ENCODE results near the gene GRIN1.

GRIN1 gene

DNA sequence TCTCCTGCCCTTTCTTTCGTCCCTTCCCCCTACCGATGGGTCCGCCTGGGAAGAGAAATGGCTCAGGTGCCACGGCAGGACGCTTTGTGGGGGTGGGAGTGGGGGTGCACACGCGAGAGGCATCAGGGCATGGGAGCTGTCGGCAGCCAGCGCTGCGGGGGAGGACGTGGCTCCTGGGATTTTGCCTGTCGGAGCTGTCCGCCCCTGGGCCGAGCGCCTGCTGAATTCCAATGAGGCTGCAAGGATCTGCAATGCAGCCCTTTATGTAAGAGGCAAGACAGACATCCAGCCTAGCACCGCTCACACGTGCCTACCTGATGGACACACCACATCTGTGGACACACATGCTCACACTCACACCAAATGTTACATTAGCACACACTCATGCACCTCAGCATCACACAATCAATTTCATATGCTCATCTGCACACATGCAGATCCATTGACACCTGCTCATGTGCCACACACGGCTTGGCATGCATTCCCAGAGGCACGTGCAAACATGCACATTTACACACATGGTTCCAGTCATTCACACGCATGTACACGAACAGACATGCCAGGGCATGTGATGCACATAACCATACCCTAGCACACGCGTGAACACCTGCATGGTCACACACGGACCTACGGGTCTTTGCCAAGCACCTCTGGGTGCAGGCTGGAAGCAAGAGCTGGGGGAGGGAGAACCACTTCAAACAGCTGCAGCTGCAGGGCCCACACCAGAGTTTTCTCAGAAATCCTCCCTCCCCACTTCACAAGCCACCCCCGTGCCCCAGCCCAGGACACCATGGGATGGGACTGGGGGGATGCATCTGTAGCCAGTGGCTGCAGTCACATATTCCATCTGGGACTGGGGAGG, 1.4 kb downstream of the GRIN1 start:
- DNase-seq, result no peak
- H3K27me3 ChIP-seq (replicated peaks; ENCODE audit: control insufficient read depth, insufficient read depth, low read length, poor library complexity, severe bottlenecking), result peaks cover 55% of the 10 kb centered on the region

DNA sequence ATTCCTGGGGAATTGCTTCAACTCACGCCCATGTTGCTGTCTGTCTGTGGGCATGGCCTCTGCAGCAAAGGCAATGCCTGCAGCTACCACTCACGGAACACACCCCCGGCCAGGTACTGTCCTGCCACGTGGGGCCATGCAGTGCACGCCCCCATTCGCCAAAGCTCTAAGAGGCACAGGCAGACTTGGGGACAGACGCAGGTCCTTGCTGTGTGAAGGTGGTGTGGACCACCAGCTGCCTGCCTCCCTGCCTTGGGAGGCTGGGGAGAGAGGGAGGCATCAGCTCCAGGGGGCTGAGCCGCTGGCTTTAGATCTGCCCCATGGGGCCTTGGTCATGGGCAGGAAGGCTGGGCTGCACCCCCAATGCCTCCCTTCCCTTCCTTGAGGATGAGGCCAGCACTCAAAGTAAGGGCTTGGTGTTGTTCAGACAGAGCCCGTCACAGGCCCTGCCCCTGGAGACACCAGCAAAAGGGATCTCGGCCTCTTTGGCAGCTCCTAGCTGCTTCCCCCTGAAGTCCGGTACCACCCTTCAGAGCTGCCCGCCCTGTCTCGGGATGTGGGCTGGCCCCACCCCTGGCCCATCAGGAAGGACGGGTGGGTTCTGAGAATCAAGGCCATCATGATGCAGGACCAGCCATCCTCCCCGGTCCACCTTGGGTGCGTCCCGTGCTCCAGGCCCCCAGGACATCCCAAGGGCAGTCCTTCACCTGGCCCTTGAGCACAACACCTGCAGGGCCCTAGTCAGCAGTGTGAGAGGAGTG, 2.3 kb downstream of the GRIN1 start:
- Histone ChIP-seq H3K27ac (ENCODE audit: insufficient read depth, low read length, poor library complexity, severe bottlenecking) (no peak overlapping the region), H3K27me3 (replicated peaks; ENCODE audit: control insufficient read depth, insufficient read depth, low read length, poor library complexity, severe bottlenecking) (peaks cover 55% of the 10 kb centered on the region), H3K36me3 (ENCODE audit: control insufficient read depth, insufficient read depth, low read length) (no peaks in the 10 kb centered on the region), H3K9me3 (ENCODE audit: control insufficient read depth, low read length) (no peaks in the 10 kb centered on the region), H3K4me1 (ENCODE audit: control insufficient read depth, insufficient read depth, low read length, poor library complexity, severe bottlenecking) (peaks cover 3% of the 10 kb centered on the region), H3K4me3 (ENCODE audit: insufficient read depth, low read depth, low read length, poor library complexity, severe bottlenecking) (no peak overlapping the region)
- DNase-seq, result no peak

More for the DNA sequence above, 1.4 kb downstream of the GRIN1 start:
- H3K4me1 ChIP-seq (ENCODE audit: control insufficient read depth, insufficient read depth, low read length, poor library complexity, severe bottlenecking), result peaks cover 3% of the 10 kb centered on the region
- H3K36me3 ChIP-seq (ENCODE audit: control insufficient read depth, insufficient read depth, low read length), result no peaks in the 10 kb centered on the region
- H3K27ac ChIP-seq (ENCODE audit: insufficient read depth, low read length, poor library complexity, severe bottlenecking), result no peak overlapping the region
- H3K4me3 ChIP-seq (ENCODE audit: insufficient read depth, low read depth, low read length, poor library complexity, severe bottlenecking), result no peak overlapping the region
- H3K9me3 ChIP-seq (ENCODE audit: control insufficient read depth, low read length), result no peaks in the 10 kb centered on the region

DNA sequence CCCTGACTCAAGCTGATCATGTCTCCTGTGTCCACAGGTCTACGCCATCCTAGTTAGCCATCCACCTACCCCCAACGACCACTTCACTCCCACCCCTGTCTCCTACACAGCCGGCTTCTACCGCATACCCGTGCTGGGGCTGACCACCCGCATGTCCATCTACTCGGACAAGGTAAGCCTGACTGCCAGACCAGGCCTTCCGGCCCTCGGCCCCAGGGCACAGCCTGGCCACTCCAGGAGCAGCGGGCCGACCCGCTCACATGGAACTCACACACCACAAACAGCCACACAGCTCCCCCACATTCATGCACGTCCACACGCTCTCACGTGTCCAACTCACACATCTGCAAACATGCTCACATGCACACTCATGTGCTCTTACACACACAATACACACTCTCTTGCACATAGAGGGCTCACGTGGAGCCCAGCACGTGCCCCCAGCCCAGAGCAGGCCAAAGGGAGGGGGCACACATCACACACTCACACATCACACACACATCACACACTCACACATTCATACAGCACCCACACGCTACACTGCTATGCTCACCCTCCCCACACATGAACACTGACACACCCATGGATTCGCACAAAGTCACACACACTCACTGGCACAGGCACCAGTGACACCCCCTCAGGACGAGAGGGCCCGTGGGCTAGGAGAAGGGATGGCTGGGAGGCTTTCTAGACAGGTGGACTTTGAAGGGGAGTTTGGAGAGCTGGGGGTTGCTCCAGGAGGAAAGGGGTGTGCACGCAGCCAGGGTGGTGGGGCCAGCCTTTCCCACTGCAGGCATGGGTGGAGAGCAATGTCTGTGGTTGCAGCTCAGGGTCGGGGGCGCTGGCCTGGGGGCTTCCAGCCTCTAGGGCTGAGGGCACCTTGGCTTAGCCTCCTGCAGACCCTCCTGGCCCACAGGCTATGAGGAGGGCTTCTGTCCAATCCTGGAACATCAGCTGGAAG, 3.3 kb downstream of the GRIN1 start:
- Histone ChIP-seq H3K36me3 (ENCODE audit: control insufficient read depth, insufficient read depth, low read length) (no peaks in the 10 kb centered on the region), H3K9me3 (ENCODE audit: control insufficient read depth, low read length) (no peaks in the 10 kb centered on the region), H3K27ac (ENCODE audit: insufficient read depth, low read length, poor library complexity, severe bottlenecking) (no peak overlapping the region), H3K4me3 (ENCODE audit: insufficient read depth, low read depth, low read length, poor library complexity, severe bottlenecking) (no peak overlapping the region), H3K4me1 (ENCODE audit: control insufficient read depth, insufficient read depth, low read length, poor library complexity, severe bottlenecking) (peaks cover 3% of the 10 kb centered on the region), H3K27me3 (replicated peaks; ENCODE audit: control insufficient read depth, insufficient read depth, low read length, poor library complexity, severe bottlenecking) (peaks cover 53% of the 10 kb centered on the region)
- DNase-seq, result no peak

DNA sequence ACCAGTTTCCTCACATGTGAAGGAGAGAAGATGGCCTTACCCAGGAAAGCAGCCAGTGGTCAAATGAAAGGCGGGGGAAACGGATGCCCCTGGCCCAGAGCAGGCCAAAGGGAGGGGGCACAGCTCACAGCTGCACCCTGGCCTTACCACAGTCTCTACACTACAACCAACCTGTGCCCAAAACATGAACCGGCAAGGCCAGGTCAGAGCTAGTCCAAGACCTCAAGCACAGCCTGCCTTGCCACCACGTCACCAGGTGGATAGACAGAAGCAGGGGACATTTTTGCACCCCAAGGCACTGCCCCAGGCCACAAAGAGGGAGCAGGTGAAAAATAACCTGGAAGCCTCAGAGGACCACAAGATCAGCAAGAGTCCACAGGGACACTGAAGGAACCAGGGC, 4.5 kb downstream of the GRIN1 start:
- Histone ChIP-seq H3K4me3 (ENCODE audit: insufficient read depth, low read depth, low read length, poor library complexity, severe bottlenecking) (no peak overlapping the region), H3K36me3 (ENCODE audit: control insufficient read depth, insufficient read depth, low read length) (no peaks in the 10 kb centered on the region), H3K27me3 (replicated peaks; ENCODE audit: control insufficient read depth, insufficient read depth, low read length, poor library complexity, severe bottlenecking) (peaks cover 41% of the 10 kb centered on the region), H3K9me3 (ENCODE audit: control insufficient read depth, low read length) (no peaks in the 10 kb centered on the region), H3K27ac (ENCODE audit: insufficient read depth, low read length, poor library complexity, severe bottlenecking) (no peak overlapping the region), H3K4me1 (ENCODE audit: control insufficient read depth, insufficient read depth, low read length, poor library complexity, severe bottlenecking) (peaks cover 3% of the 10 kb centered on the region)
- no peak for DNase-seq

DNA sequence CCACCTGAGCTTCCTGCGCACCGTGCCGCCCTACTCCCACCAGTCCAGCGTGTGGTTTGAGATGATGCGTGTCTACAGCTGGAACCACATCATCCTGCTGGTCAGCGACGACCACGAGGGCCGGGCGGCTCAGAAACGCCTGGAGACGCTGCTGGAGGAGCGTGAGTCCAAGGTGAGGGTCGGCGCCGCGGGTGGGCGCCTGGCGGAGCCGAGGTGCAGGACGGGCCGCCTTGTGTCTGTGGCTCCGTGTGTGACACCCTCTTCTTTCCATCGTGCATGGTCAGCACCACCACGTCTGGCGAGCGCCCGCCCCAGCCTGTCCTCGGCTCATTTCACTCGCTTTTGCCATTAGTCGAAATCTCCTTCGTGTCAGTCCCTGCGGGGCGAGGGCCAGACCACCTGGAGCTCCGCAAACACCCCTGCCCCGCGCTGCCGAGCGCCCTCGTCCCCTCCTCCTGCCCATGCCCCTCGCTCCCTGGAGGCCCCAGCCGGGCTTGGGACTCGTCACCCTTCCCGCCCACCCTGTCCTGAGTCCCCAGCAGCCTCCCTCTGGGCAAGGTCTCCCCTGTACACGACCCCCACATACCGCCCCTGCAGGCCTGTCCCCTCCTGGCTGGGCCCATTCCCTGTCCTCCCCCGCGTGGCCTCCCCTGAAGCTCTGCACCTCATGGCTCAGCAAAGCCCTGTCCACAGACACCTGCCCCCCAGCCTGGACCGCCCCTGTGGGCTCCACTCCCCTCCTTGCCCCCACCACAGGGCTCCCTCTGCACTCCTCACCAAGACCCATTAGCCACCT, 7.0 kb downstream of the GRIN1 start:
- no peaks in the 10 kb centered on the region for H3K4me1 ChIP-seq (ENCODE audit: control insufficient read depth, insufficient read depth, low read length, poor library complexity, severe bottlenecking)
- peaks cover 20% of the 10 kb centered on the region for H3K27me3 ChIP-seq (replicated peaks; ENCODE audit: control insufficient read depth, insufficient read depth, low read length, poor library complexity, severe bottlenecking)
- no peaks in the 10 kb centered on the region for H3K36me3 ChIP-seq (ENCODE audit: control insufficient read depth, insufficient read depth, low read length)
- H3K27ac ChIP-seq (ENCODE audit: insufficient read depth, low read length, poor library complexity, severe bottlenecking), result no peak overlapping the region
- no peak for DNase-seq
- no peaks in the 10 kb centered on the region for H3K9me3 ChIP-seq (ENCODE audit: control insufficient read depth, low read length)
- no peak overlapping the region for H3K4me3 ChIP-seq (ENCODE audit: insufficient read depth, low read depth, low read length, poor library complexity, severe bottlenecking)

DNA sequence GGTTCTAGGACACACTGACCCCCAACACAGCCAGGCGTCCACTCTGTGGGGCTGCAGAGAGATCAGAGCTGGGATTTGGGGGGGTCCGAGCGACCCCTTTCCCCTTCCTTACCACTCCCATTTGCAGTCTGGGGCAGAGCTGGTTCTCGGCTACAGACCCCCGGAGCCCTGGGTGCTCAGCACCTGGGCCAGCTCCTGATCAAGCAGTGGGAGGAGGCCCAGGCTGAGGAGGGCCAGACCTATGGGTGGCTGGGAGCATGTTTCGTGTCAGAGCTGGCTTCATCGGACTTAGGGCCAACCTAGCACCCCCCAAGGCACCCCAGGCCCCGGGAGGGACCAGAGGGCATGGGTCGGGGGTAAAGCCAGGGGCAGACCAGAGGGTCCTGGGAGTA, 7.6 kb downstream of the GRIN1 start:
- Histone ChIP-seq H3K27me3 (replicated peaks; ENCODE audit: control insufficient read depth, insufficient read depth, low read length, poor library complexity, severe bottlenecking) (peaks cover 15% of the 10 kb centered on the region), H3K27ac (ENCODE audit: insufficient read depth, low read length, poor library complexity, severe bottlenecking) (no peak overlapping the region), H3K36me3 (ENCODE audit: control insufficient read depth, insufficient read depth, low read length) (no peaks in the 10 kb centered on the region), H3K4me3 (ENCODE audit: insufficient read depth, low read depth, low read length, poor library complexity, severe bottlenecking) (no peak overlapping the region), H3K4me1 (ENCODE audit: control insufficient read depth, insufficient read depth, low read length, poor library complexity, severe bottlenecking) (no peaks in the 10 kb centered on the region), H3K9me3 (ENCODE audit: control insufficient read depth, low read length) (no peaks in the 10 kb centered on the region)
- DNase-seq, result no peak

DNA sequence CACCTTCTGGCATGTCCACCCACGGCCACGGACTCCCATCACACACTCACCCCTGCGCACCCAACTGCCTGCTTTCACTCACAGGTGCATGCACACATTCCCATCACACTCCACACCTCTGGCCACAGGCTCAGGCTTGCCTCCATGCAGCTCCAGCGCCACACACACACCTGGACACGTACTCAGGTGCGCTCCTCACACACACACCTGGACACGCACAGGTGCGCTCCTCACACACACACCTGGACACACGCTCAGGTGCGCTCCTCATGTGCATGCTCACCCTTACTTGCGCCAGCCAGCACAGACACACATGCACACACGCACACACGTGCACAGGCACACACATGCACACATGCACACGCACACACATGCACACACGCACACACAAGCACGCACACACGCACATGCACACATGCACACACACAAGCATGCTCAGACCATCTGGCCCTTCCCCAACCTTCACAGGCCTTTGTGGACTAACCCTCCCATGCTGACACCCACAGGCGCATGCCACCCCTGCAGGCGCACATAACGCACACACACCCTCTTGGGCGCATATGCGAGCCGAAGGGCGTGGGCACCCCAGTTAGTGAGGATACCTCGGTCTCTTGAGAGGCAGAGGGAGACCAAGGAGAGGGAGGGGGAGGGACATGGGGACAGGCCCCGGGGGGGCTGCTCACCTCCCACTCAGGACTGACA, 8.3 kb downstream of the GRIN1 start:
- no peak overlapping the region for H3K27ac ChIP-seq (ENCODE audit: insufficient read depth, low read length, poor library complexity, severe bottlenecking)
- H3K9me3 ChIP-seq (ENCODE audit: control insufficient read depth, low read length), result no peaks in the 10 kb centered on the region
- H3K36me3 ChIP-seq (ENCODE audit: control insufficient read depth, insufficient read depth, low read length), result no peaks in the 10 kb centered on the region
- H3K4me3 ChIP-seq (ENCODE audit: insufficient read depth, low read depth, low read length, poor library complexity, severe bottlenecking), result no peak overlapping the region
- DNase-seq, result no peak
- no peaks in the 10 kb centered on the region for H3K4me1 ChIP-seq (ENCODE audit: control insufficient read depth, insufficient read depth, low read length, poor library complexity, severe bottlenecking)
- H3K27me3 ChIP-seq (replicated peaks; ENCODE audit: control insufficient read depth, insufficient read depth, low read length, poor library complexity, severe bottlenecking), result peaks cover 8% of the 10 kb centered on the region

DNA sequence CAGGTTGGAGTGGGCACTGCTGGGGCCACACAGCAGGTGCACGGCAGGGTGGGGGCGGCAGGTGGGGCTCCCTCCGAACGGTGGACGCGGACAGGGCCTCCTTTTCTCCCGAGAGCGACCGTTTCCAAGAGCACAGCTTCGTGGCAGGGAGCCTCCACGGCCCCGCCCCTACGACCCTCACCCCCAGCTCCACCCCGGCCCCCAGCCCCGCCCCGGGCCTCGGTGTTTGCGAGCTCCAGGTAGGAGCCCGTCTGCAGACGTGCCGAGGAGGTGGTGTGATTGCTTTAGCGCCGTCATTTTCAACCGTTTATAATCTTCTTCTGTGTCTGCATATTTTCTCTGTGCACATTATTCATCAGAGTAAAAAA, 8.8 kb downstream of the GRIN1 start:
- H3K4me1 ChIP-seq (ENCODE audit: control insufficient read depth, insufficient read depth, low read length, poor library complexity, severe bottlenecking), result no peaks in the 10 kb centered on the region
- no peaks in the 10 kb centered on the region for H3K9me3 ChIP-seq (ENCODE audit: control insufficient read depth, low read length)
- no peaks in the 10 kb centered on the region for H3K36me3 ChIP-seq (ENCODE audit: control insufficient read depth, insufficient read depth, low read length)
- no peak for DNase-seq
- peaks cover 5% of the 10 kb centered on the region for H3K27me3 ChIP-seq (replicated peaks; ENCODE audit: control insufficient read depth, insufficient read depth, low read length, poor library complexity, severe bottlenecking)
- H3K4me3 ChIP-seq (ENCODE audit: insufficient read depth, low read depth, low read length, poor library complexity, severe bottlenecking), result no peak overlapping the region
- H3K27ac ChIP-seq (ENCODE audit: insufficient read depth, low read length, poor library complexity, severe bottlenecking), result no peak overlapping the region

DNA sequence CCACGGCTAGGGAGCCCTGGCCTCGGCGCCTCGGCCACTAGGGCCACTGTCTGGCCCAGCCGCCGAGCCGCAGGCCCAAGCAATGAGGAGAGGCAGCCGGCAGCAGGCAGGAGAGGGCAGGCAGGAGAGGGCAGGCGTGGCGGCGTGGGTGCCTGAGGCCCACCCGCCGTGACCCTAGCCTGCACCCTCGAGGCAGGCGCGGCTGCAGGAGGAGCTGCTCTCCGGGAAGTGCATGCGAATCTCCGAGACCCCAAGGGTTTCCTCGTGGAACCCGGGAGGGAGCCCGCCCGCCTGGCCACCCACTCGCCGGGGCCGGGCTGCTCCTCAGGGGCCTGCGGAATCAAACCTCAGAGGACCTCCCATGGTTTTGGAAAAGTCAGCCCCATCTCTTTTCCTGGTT, 9.3 kb downstream of the GRIN1 start:
- no peak overlapping the region for H3K4me3 ChIP-seq (ENCODE audit: insufficient read depth, low read depth, low read length, poor library complexity, severe bottlenecking)
- no peaks in the 10 kb centered on the region for H3K9me3 ChIP-seq (ENCODE audit: control insufficient read depth, low read length)
- peaks cover under 1% of the 10 kb centered on the region for H3K27me3 ChIP-seq (replicated peaks; ENCODE audit: control insufficient read depth, insufficient read depth, low read length, poor library complexity, severe bottlenecking)
- H3K36me3 ChIP-seq (ENCODE audit: control insufficient read depth, insufficient read depth, low read length), result no peaks in the 10 kb centered on the region
- H3K27ac ChIP-seq (ENCODE audit: insufficient read depth, low read length, poor library complexity, severe bottlenecking), result no peak overlapping the region
- no peaks in the 10 kb centered on the region for H3K4me1 ChIP-seq (ENCODE audit: control insufficient read depth, insufficient read depth, low read length, poor library complexity, severe bottlenecking)
- DNase-seq, result no peak

All from effector memory CD4-positive, alpha-beta T cell (primary cell).